GOT3 (cell line): ENCODE measurements around the gene SCEL.
"Not testable (repeated sequence)": the region's sequence is repeated elsewhere in the genome, so short reads cannot be mapped to it uniquely, and the experiment has no call there.

Source experiments
- DNase-seq: peaks from one replicate; lab custom pipeline; 2025; ENCODE audit warnings: mixed read lengths; lab: John Stamatoyannopoulos, UW

Gene SCEL

DNA sequence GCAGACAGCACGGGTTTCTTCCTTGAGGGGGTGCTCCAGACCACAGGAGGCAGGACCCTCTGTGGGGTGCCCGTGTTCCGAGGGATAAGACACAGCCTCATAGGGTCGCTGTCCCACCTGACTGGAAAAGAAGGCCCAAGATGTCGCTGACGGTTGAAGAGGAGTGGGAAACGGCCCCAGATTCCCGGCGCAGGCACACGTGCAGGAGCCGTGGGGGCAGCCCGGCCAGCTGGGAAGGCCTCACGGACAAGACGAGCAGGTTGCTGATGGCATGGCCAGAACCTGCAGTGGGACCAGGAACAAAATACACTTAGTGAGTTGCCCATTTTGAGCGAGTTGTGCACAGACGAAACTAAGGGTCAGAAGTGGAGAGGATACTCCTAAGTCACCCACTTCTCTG, 126.8 kb downstream of the SCEL start:
- not testable (repeated sequence) for DNase-seq

DNA sequence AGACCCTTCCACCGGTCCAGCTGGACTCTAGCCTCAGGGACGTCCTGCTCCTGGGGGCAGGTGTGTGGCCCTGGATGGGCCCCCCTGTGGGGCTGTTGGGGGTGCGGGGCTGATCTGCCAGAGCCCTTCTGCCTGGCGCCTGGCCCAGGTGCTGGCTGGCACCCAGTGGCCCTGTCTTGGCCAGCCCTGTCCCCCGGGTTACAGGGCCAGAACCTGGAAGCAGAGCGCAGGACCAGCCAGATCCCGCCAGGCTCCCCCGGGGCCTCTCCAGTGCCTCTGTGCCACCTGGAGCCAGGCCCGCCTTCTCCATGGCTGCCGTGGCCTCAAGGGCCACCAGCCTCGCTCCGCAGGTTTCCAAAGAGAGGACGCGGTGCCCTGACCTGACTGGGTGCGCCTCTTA, 127.3 kb downstream of the SCEL start:
- DNase-seq: not testable (repeated sequence)

DNA sequence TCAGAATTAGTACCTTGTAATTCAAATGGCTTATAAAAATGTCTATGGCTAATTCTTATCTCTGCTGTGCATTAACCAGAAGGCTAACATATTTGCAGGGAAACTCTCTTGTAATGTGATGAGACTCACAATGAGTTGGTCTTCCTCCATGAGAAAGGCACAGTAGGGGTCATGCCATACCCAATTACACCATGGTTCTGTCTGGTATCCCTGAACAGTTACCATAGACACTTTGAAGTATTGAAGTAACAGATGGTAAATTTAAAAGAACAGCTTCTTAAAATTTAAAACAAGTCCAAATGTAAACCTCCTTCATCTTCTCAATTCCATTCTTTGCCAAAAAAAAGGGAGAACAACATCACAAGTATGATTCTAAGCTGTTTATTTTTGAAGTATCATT, 139.3 kb downstream of the SCEL start:
- DNase-seq: no peak

DNA sequence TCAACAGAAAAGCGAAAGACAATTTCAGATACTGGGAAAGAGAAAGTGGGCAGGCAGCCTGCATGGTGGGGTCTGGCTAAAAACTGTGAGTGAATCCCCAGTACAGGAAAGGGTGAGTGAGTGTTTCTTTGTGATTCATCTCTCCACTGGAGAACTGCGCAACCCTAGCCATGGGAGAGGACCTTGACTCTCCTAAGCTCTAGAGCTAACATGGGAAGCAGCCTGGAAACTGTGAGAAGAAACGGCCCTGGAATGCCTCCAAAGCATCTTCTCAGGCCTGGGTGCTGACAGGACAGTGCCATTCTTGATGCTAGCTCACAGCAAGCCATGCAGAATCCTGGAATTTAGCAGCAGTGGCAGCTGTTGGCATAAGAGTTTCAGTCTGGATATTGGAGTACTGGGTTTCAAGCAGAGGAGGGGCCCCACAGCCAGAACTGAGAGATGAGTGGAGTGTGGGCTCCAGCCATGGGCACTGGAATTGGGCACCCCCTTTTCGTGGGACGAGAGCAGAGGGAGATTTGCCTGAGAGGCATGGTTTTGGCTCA, 143.3 kb downstream of the SCEL start:
- no peak for DNase-seq

DNA sequence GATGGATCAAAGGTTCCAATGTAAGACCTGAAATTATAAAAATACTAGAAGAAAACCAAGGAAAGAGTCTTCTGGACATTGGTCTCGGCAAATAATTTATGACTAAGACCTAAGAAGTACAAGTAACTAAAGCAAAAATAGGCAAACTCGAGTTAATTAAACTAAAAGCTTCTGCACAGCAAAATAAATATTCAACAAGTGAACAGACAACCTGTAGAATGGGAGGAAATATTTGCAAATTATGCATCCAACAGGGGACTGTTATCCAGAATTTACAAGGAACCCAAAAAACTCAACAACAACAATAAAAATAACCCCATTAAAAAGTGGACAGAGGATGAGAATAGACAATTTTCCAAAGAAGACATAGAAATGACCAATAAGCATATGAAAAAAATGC, 152.3 kb downstream of the SCEL start:
- no peak for DNase-seq

DNA sequence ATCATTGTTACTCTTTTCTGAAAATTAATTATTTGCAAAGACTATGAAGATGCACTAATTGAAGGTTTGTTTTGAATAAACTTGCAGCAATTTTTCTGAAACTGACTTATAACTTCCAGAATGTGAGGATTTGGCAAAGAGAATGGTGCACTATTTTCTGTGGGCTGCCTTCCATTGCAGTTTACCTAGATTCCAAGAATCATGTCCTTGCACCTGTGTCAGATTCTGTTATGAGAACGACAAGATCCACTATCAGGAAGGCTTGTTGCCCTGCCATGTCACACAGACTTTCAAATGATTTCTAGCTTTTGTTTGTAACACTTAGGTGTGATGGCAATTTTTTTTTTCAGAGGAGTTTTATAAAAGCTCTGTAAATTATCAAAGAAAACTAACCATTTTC, 156.4 kb downstream of the SCEL start:
- no peak for DNase-seq

DNA sequence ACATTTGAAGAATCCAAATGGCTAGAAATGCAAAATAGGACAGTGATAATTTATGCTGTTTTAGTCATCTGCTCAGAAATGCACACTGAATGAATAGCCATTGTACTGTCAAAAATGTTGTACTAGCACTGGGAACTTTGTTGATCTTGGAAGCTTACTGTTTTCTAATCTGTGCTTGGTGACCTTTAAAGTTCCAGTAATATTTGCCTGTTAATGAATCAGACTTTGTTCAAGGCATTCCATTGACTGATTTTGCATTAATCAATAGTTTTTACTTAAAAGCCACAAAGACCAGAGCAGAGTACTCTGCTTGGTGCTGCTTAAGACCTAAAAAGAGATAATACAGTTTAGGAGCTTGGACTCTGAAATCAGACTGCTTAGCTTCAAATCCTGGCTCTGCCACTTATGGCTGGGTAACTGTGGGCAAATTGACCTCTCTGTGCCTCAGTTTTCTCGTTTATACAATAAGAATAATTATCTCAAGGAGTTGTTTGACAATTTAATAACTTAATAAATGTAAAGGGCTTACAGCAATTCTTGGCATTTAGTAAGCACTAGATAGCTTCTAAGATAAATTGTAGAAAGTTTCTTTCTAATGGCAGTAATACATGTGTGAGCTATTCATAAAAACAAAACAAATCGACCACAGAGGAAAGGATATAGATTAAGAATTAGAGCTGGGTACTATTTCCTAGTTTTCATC, 157.4 kb downstream of the SCEL start:
- DNase-seq: no peak

DNA sequence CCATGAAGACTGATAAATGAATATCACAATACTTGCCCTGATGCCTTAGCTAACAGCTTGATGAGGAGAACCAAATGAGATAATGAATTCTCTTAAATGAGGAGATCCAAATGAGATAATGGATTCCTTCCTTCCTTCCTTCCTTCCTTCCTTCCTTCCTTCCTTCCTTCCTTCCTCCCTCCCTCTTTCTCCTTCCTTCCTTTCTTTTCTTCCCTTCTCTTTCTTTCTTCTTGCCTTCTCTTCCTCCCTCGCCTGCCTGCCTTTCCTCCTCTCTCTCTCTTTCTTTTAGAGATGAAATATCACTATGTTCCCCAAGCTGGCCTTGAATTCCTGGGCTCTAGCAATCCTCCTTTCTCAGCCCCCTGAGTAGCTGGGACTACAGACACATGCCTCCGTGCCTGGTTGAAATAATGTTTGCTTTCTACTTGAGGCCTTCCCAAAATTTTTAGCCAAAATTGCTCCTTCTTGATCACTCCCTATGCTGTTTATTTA, 158.0 kb downstream of the SCEL start:
- no peak for DNase-seq
